ENCODE measurements around the gene PRKAR1B. TPM values are rescaled to one million over a fixed set of nuclear protein-coding genes. Genes with fewer than 3 reads are reported as not detected.

PRKAR1B gene
- total RNA-seq, 2 donors from 2014 or later = 33.5 to 43.2 TPM

DNA sequence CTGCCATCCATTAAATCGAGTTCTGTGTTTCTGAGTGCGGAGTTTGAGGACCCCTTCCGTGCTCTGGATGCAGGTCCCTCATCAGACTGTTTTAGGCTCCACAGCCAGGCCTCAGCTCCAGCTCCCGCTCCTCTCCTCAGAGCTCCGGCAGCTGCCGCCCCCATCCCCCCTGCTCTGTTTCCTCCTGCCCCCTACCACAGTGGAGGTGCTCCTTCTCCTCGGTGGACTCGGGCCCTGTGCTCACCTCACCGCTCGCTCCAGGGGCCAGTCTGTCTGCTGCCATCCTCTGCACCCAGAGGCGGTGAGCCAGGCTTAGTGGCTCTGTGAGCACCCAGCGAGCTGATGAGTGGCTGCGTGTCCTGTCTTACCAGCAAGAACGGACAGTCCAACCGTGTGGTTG, 21.4 kb upstream of the PRKAR1B start:
- 94 to 95% methylated on average over 7 to 15 of the region's 15 CpGs for WGBS, 2 experiments (ENCODE audit: insufficient coverage in 1 of 2, insufficient read length in 1 of 2)
- Mint-ChIP-seq H3K4me3 (no peak overlapping the region), H3K36me3 (ENCODE audit: low read depth) (peaks cover 49% of the 10 kb centered on the region), H3K4me1 (no peaks in the 10 kb centered on the region), H3K9me3 (no peaks in the 10 kb centered on the region), H3K27me3 (ENCODE audit: insufficient read depth) (no peaks in the 10 kb centered on the region), H3K27ac (peak overlapping the region; percentile 61)
- no peaks in the 10 kb centered on the region for H3K27me3 ChIP-seq (ENCODE audit: control insufficient read depth, insufficient read depth, low read length, poor library complexity, severe bottlenecking)
- DNase-seq = no peak
- TF ChIP-seq, protein P1, sequence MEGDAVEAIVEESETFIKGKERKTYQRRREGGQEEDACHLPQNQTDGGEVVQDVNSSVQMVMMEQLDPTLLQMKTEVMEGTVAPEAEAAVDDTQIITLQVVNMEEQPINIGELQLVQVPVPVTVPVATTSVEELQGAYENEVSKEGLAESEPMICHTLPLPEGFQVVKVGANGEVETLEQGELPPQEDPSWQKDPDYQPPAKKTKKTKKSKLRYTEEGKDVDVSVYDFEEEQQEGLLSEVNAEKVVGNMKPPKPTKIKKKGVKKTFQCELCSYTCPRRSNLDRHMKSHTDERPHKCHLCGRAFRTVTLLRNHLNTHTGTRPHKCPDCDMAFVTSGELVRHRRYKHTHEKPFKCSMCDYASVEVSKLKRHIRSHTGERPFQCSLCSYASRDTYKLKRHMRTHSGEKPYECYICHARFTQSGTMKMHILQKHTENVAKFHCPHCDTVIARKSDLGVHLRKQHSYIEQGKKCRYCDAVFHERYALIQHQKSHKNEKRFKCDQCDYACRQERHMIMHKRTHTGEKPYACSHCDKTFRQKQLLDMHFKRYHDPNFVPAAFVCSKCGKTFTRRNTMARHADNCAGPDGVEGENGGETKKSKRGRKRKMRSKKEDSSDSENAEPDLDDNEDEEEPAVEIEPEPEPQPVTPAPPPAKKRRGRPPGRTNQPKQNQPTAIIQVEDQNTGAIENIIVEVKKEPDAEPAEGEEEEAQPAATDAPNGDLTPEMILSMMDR (conservative IDR thresholded peaks at IDR 0.05) = no peak
- no peak overlapping the region for H3K9ac ChIP-seq (ENCODE audit: extremely low read depth, low read length, poor library complexity, severe bottlenecking)
- H3K4me1 ChIP-seq (ENCODE audit: control insufficient read depth, insufficient read depth, low read length) = no peaks in the 10 kb centered on the region
- no peak overlapping the region for H3K4me3 ChIP-seq (ENCODE audit: low read length)
- no peaks in the 10 kb centered on the region for H3K9me3 ChIP-seq (ENCODE audit: control insufficient read depth, low read length)
- H3K27ac ChIP-seq (ENCODE audit: low read depth, low read length) = no peak overlapping the region
- peaks cover 31% of the 10 kb centered on the region for H3K36me3 ChIP-seq (ENCODE audit: control insufficient read depth, insufficient read depth, low read length)

DNA sequence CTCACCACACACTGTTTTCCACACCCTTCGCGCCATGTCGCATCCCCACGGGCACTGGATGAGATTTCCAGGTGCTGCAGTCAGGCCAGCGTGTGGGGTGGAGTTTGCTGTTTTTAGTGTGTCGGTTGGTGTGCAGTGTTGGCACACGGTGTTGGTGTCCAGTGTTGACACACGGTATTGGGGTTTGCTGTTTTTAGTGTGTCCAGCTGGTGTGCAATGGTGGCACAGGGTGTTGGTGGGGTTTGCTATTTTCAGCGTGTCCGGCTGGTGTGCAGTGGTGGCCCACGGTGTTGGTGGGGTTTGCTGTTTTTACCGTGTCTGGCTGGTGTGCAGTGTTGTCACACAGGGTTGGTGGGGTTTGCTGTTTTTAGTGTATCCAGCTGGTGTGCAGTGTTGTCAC, 20.1 kb upstream of the PRKAR1B start:
- Histone ChIP-seq H3K27me3 (ENCODE audit: control insufficient read depth, insufficient read depth, low read length, poor library complexity, severe bottlenecking) (no peaks in the 10 kb centered on the region), H3K4me3 (ENCODE audit: low read length) (no peak overlapping the region), H3K27ac (ENCODE audit: low read depth, low read length) (no peak overlapping the region), H3K36me3 (ENCODE audit: control insufficient read depth, insufficient read depth, low read length) (peaks cover 33% of the 10 kb centered on the region), H3K4me1 (ENCODE audit: control insufficient read depth, insufficient read depth, low read length) (no peaks in the 10 kb centered on the region), H3K9ac (ENCODE audit: extremely low read depth, low read length, poor library complexity, severe bottlenecking) (no peak overlapping the region), H3K9me3 (ENCODE audit: control insufficient read depth, low read length) (no peaks in the 10 kb centered on the region)
- DNase-seq = no peak
- H3K36me3 Mint-ChIP-seq (ENCODE audit: low read depth) = peaks cover 47% of the 10 kb centered on the region
- no peaks in the 10 kb centered on the region for H3K4me1 Mint-ChIP-seq
- H3K27ac Mint-ChIP-seq = peak overlapping the region; percentile 70
- 85 to 92% methylated on average over 6 to 12 of the region's 12 CpGs for WGBS, 2 experiments (ENCODE audit: insufficient coverage in 1 of 2, insufficient read length in 1 of 2)
- TF ChIP-seq, protein P1 (conservative IDR thresholded peaks at IDR 0.05) = no peak
- H3K9me3 Mint-ChIP-seq = no peaks in the 10 kb centered on the region
- no peaks in the 10 kb centered on the region for H3K27me3 Mint-ChIP-seq (ENCODE audit: insufficient read depth)
- H3K4me3 Mint-ChIP-seq = no peak overlapping the region

DNA sequence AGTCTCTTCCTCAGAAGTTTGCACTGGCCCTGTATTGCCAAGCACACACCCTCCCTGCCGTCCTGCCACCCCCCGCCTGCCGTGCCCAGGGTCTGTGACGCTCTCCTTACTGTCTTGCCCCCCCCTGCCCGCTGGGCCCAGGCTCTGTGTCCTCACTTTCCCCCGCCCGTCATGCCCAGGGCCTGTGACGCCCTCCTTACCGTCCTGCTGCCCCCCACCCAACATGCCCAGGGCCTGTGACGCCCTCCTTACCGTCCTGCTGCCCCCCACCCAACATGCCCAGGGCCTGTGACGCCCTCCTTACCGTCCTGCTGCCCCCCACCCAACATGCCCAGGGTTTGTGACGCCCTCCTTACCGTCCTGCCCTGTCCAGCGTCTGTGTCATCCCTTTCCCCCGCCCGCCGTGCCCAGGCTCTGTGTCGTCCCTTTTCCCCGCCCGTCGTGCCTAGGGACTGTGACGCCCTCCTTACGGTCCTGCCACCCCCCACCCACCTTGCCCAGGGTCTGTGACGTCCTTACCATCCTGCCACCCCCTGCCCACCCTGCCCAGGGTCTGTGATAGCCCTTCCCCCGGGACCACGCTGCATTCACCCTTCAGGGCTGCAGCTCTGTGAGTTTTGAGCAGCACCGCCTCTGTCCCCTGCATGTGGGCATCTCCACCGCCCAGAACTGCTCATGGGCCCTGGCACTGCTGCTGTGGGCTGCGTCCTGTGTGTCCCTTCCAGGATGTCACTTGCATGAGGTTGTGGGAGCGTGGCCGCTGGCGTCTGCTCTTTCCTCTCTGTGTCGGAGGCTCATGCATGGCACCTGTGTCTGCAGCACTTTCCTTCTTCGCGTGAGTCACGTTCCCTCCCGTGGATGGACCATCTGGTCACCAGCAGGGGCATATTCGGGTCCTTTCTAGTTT, 19.3 kb upstream of the PRKAR1B start:
- Mint-ChIP-seq H3K27ac (no peak overlapping the region), H3K4me1 (no peaks in the 10 kb centered on the region), H3K9me3 (no peaks in the 10 kb centered on the region), H3K4me3 (no peak overlapping the region), H3K36me3 (ENCODE audit: low read depth) (peaks cover 44% of the 10 kb centered on the region), H3K27me3 (ENCODE audit: insufficient read depth) (no peaks in the 10 kb centered on the region)
- no peak overlapping the region for H3K9ac ChIP-seq (ENCODE audit: extremely low read depth, low read length, poor library complexity, severe bottlenecking)
- no peak overlapping the region for H3K27ac ChIP-seq (ENCODE audit: low read depth, low read length)
- no peak for DNase-seq
- peaks cover 28% of the 10 kb centered on the region for H3K36me3 ChIP-seq (ENCODE audit: control insufficient read depth, insufficient read depth, low read length)
- H3K4me3 ChIP-seq (ENCODE audit: low read length) = no peak overlapping the region
- H3K4me1 ChIP-seq (ENCODE audit: control insufficient read depth, insufficient read depth, low read length) = no peaks in the 10 kb centered on the region
- H3K27me3 ChIP-seq (ENCODE audit: control insufficient read depth, insufficient read depth, low read length, poor library complexity, severe bottlenecking) = no peaks in the 10 kb centered on the region
- no peaks in the 10 kb centered on the region for H3K9me3 ChIP-seq (ENCODE audit: control insufficient read depth, low read length)
- TF ChIP-seq, protein P1 (conservative IDR thresholded peaks at IDR 0.05) = no peak
- WGBS, 2 experiments (ENCODE audit: insufficient coverage in 1 of 2, insufficient read length in 1 of 2) = 91 to 94% methylated on average over 17 to 40 of the region's 40 CpGs

Measured in endodermal cell (in vitro differentiated cells).